Suprapubic skin (tissue), 4 donors: ENCODE measurements around the gene OCSTAMP.

ENCODE experiments used
- CTCF ChIP-seq, 2 donors: fragments of 200-600 bp in 1 of 2; fragments of 450-650 bp in 1 of 2; sonication (generic) in 1 of 2; IDR thresholded peaks; one replicate each; pipeline ENCODE4 v1.5.1; 2016 to 2019; ENCODE audit warnings: antibody characterized with exemption in 2 of 2, mild to moderate bottlenecking in 1 of 2, moderate library complexity in 1 of 2
- POLR2A ChIP-seq, 2 donors: fragments of 450-650 bp; IDR thresholded peaks; one replicate each; pipeline ENCODE4 v1.6.1; 2017; ENCODE audit warnings: antibody characterized with exemption in 2 of 2, mild to moderate bottlenecking in 2 of 2, moderate library complexity in 2 of 2
- POLR2AphosphoS5 ChIP-seq, 3 donors: sonication (generic); formaldehyde crosslinking; IDR thresholded peaks; one replicate each; pipeline ENCODE4 v1.6.1; 2017; ENCODE audit warnings: antibody characterized with exemption in 3 of 3

- TF ChIP-seq CTCF (IDR thresholded peaks at IDR 0.05), result no peak
- TF ChIP-seq POLR2AphosphoS5 (IDR thresholded peaks at IDR 0.05), result no peak
- TF ChIP-seq POLR2A (IDR thresholded peaks at IDR 0.05), result no peak
Measured at GRCh38 chr20:46599227-46599987, 49.0 kb upstream of the OCSTAMP start.
